GM12892 (cell line): Measurements from ENCODE around the gene PPP6R2.

Source experiments
- DNase-seq: peaks from one replicate; pipeline ENCODE4 v3.0.0; 2011; ENCODE audit not compliant: insufficient read length
- FAIRE-seq: peaks from 2 replicates; lab custom pipeline; 2011; peaks lifted over from hg19 to GRCh38; lab: Jason Lieb, UNC
- POLR2A ChIP-seq: IDR thresholded peaks from 2 replicates; pipeline ENCODE4 v1.6.1; 2011; ENCODE audit warnings: low read depth, low read length, control low read depth
- POLR2AphosphoS5 ChIP-seq: IDR thresholded peaks from 2 replicates; pipeline ENCODE4 v1.6.1; 2011; ENCODE audit warnings: low read depth, low read length, control low read depth
- TAF1 ChIP-seq: IDR thresholded peaks from 2 replicates; pipeline ENCODE4 v1.6.1; 2011; ENCODE audit warnings: low read depth, mild to moderate bottlenecking, control low read depth, low read length, borderline replicate concordance

The PPP6R2 gene

DNA sequence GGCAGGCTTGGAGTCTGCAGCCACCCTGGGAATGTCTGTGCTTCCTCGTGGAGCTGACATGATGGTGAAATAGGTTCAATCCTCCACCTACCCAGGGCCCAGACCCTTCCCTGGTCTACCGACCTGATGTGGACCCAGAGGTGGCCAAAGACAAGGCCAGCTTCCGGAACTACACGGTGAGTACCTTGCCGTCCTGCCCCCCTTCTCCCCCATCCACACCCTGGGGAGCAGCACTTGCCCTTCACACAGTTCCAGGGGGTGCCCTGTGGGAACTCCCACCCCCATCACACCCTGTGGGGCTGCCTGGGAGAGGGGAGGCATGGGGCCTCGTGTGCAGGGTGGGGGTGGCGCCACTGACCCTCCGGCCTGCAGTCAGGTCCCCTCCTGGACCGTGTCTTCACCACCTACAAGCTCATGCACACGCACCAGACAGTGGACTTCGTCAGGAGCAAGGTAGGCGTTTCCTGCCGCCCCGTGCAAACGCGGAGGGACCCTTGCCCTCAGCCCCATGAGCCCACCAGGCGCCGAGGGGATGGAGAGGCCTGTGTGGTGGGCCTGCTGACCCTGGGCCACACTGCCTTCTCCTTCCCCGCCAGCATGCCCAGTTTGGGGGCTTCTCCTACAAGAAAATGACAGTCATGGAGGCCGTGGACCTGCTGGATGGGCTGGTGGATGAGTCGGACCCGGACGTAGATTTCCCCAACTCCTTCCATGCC lies 144.3 kb downstream of the PPP6R2 start:
- TF ChIP-seq POLR2A (no peak), POLR2AphosphoS5 (no peak), TAF1 (no peak)
- FAIRE-seq (no peak), DNase-seq (no peak)

DNA sequence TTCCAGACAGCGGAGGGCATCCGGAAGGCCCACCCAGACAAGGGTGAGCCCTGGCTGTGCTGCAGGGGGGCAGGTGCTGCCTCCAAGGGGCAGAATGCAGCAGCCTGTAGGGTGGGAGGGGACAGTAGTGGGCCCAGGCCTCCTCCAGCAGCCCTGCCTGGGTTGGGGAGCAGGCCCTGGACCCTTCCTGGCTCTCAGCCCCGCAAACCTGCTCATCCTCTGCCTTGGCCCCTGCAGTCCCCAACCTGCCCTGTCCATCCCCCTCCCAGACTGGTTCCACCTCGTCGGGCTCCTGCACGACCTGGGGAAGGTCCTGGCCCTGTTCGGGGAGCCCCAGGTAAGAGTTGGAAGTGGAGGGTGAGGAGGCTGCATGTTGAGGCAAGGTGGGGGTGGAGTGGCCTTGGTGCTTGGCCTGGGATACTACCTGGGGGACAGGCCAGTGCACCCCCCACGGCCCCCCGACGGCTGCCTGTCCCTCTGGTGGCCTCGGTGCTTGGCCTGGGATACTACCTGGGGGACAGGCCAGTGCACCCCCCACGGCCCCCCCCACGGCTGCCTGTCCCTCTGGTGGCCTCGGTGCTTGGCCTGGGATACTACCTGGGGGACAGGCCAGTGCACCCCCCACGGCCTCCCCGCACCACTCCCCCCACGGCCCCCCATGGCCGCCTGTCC lies 145.0 kb downstream of the PPP6R2 start:
- no peak for FAIRE-seq
- TF ChIP-seq POLR2AphosphoS5 (no peak), POLR2A (no peak), TAF1 (no peak)
- no peak for DNase-seq

DNA sequence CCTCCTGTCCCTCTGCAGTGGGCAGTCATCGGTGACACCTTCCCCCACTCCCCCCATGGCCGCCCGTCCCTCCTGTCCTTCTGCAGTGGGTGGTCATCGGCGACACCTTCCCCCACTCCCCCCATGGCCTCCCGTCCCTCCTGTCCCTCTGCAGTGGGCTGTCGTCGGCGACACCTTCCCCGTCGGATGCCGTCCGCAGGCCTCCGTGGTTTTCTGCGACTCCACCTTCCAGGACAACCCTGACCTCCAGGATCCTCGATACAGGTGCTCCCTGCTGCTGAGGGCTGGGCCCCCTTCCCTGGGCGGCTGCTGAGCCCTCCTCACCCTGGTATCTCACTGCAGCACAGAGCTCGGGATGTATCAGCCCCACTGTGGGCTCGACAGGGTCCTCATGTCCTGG lies 145.8 kb downstream of the PPP6R2 start:
- DNase-seq (no peak), FAIRE-seq (no peak)
- TF ChIP-seq TAF1 (no peak), POLR2AphosphoS5 (no peak), POLR2A (no peak)

GRCh38 chr22:50489363-50490243 lies 146.5 kb downstream of the PPP6R2 start:
- DNase-seq (no peak), FAIRE-seq (no peak)
- no peak for TF ChIP-seq POLR2A
- no peak for TF ChIP-seq TAF1
- no peak for TF ChIP-seq POLR2AphosphoS5

DNA sequence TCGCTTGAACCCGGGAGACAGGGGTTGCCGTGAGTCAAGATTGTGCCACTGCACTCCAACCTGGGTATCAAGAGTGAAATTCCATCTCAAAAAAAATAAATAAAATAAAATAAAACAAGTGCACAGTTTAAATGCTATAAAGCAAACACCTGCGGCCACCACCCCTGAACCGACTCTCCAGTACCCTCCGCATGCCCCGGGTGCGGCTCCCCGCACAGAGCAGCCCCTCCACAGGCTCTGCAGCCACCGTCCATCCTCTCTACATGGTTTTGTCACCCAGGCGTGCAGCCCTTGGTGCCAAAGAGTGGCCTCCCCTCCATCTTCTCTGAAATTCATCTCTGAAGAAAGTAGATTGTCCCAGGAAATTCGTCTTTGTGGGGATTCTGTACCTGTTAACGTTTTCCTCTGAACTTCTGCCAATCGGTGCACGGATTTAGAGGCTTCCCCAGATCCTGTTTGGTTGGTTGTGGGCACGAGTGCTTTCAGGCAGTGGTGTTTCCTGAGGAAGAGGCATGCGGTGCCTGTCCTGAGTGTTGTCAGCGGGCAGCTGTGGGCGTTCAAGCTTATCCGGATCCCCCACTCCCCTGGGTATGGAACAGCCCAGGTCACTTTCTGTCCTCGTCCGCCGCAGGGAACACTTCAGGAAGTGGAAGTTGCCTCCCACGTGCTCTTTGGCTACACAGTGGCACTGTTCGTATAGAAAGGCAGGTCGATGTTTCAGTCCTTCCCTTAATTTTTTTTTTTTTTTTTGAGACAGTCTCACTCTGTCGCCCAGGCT lies 147.6 kb downstream of the PPP6R2 start:
- DNase-seq, result no peak

More for the DNA sequence above, 147.6 kb downstream of the PPP6R2 start:
- TF ChIP-seq POLR2A (no peak), POLR2AphosphoS5 (no peak), TAF1 (no peak)
- no peak for FAIRE-seq
